ENCODE measurements around the gene MCF2L. TPM values are rescaled to one million over a fixed set of nuclear protein-coding genes. Genes with fewer than 3 reads are reported as not detected.

Gene MCF2L
- total RNA-seq, 2 donors from 2014 or later = 37.4 to 74.8 TPM

DNA sequence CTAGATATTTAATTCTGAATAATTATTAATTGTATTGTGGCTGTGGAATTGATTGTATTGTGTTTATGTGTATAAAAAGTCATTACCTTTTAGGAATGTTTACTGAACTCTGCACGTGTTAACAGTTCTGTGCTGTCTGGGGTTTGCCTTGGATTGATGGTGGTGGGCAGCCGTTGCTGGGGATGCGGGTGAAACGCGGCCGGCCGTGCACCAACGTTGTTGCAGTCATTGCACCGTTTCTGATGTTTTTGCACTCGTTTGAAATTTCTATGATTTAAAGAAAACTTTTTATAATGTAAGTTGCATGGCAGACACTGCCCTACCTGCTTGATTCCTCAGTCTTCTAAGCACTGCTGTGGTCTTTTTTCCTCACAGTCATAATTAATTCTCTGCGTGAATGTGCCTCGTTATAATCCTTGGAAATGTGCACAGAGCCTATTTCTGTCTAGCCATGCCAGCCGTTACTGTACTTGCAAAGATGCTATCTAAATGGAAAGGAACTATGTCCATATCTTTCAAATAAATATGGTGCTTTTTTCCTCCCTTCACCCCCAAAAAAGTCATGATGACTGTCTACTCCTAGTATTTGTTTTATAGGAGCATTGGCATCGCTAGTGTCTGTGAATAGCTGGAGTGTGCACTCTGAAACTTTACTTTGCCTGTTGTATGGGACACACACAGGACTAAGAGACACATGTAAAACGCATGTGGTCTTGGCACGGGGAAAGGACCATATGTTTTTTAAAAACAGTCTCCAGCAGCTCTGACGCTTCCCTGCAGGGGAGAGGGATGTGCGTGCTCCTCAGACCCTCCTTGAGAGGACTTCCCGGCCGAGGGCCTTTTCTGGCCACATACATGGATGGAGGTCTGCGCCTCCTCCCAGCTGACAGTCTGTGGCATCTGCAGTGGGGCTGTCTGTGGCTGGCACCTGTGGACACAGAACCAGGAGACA, 40.7 kb upstream of the MCF2L start:
- Histone ChIP-seq H3K4me1 (peaks cover 16% of the 10 kb centered on the region), H3K36me3 (replicated peaks in 1 of 2; ENCODE audit: insufficient read depth in 1 of 2, low read depth in 2 of 2) (no peaks in the 10 kb centered on the region), H3K4me3 (no peak overlapping the region), H3K27ac (peak overlapping the region in 3 of 4 donors; percentile 0 to 47 (median 6)), H3K27me3 (no peaks in the 10 kb centered on the region), H3K9me3 (no peaks in the 10 kb centered on the region)
- TF ChIP-seq POLR2A (IDR thresholded peaks at IDR 0.05) = no peak
- TF ChIP-seq, protein P1, sequence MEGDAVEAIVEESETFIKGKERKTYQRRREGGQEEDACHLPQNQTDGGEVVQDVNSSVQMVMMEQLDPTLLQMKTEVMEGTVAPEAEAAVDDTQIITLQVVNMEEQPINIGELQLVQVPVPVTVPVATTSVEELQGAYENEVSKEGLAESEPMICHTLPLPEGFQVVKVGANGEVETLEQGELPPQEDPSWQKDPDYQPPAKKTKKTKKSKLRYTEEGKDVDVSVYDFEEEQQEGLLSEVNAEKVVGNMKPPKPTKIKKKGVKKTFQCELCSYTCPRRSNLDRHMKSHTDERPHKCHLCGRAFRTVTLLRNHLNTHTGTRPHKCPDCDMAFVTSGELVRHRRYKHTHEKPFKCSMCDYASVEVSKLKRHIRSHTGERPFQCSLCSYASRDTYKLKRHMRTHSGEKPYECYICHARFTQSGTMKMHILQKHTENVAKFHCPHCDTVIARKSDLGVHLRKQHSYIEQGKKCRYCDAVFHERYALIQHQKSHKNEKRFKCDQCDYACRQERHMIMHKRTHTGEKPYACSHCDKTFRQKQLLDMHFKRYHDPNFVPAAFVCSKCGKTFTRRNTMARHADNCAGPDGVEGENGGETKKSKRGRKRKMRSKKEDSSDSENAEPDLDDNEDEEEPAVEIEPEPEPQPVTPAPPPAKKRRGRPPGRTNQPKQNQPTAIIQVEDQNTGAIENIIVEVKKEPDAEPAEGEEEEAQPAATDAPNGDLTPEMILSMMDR (IDR thresholded peaks at IDR 0.05) = no peak
- DNase-seq (no peak), ATAC-seq (no peak)
- intact Hi-C loops (cut with DNase I) = no loop called here
- WGBS, 2 donors = 70 to 83% methylated on average over 17 to 21 of the region's 21 CpGs

DNA sequence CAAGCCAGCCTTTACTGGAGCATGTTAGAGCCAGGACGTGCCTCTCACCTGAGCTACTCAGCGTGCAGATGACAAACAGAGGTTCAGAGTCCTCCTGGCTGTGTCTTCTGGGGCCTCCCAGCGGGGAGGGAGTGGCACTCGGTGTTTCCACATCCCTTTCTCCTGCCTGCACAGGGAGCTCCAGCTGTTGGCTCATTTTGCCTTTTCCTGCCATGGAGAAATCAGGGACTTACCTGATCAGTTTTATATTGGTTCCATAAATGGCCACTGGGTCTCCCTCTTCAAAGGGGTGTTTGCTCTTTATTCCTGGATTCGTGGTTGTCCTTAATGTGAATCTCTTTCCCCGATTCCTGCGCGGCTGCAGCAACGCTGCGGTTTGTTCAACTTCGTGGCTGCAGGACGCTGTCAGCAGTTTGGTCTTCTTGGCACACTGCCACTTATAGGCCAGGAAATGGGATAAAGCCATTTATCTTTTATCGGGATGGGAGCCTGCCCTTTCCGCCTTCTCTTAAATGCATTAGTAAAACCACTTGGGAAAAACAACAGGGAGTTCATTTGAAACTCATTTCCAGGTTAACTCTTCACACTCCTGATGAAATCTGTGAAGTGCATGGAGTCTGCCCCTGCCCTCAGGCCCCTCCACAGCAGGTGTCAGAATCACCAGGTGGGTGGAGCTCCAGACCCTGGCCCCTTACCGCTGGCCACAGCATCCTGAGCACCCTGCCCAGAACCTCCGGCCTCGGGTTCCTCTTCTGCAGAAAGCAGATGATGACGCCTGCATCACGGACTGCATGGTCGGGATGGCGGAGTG, 39.8 kb upstream of the MCF2L start:
- TF ChIP-seq POLR2A (IDR thresholded peaks at IDR 0.05) = no peak
- TF ChIP-seq, protein P1 (IDR thresholded peaks at IDR 0.05) = peak in 1 of 7 experiments; percentile 3
- DNase-seq (peak in 3 of 4 donors; percentile 56 to 64 (median 60)), ATAC-seq (peak; percentile 54)
- Histone ChIP-seq H3K27me3 (no peaks in the 10 kb centered on the region), H3K36me3 (replicated peaks in 1 of 2; ENCODE audit: insufficient read depth in 1 of 2, low read depth in 2 of 2) (no peaks in the 10 kb centered on the region), H3K4me3 (no peak overlapping the region), H3K27ac (peak overlapping the region in 3 of 4 donors; percentile 0 to 47 (median 6)), H3K9me3 (no peaks in the 10 kb centered on the region), H3K4me1 (peaks cover 16% of the 10 kb centered on the region)
- WGBS, 2 donors = 22 to 31% methylated on average over 16 to 21 of the region's 21 CpGs
- intact Hi-C loops (cut with DNase I) = no loop called here

DNA sequence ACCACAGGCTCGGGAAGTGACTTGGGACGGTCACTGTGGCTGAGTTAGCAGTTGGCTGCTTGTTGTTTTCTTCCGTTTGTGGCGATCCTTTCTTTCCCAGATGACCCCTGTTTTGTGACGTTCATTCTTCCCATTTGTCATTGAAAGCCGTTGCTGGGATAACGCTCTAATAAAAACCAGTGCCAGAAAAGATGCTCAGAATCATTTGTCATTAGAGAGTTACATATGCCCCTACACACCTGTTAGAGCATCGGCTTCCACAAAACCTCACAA, 39.3 kb upstream of the MCF2L start:
- Histone ChIP-seq H3K36me3 (replicated peaks in 1 of 2; ENCODE audit: insufficient read depth in 1 of 2, low read depth in 2 of 2) (no peaks in the 10 kb centered on the region), H3K4me1 (peaks cover 16% of the 10 kb centered on the region), H3K9me3 (no peaks in the 10 kb centered on the region), H3K27ac (peak overlapping the region in 2 of 4 donors; percentile 0 to 47), H3K27me3 (no peaks in the 10 kb centered on the region), H3K4me3 (no peak overlapping the region)
- no peak for ATAC-seq
- TF ChIP-seq POLR2A (IDR thresholded peaks at IDR 0.05) = no peak
- TF ChIP-seq, protein P1 (IDR thresholded peaks at IDR 0.05) = no peak
- intact Hi-C loops (cut with DNase I) = loop anchor here (10.0 kb wide), 1 partner anchor 465 kb away; no protein-coding TSS in a partner anchor
- 45 to 65% methylated on average over 8 of the region's 8 CpGs for WGBS, 2 donors
- DNase-seq = no peak

DNA sequence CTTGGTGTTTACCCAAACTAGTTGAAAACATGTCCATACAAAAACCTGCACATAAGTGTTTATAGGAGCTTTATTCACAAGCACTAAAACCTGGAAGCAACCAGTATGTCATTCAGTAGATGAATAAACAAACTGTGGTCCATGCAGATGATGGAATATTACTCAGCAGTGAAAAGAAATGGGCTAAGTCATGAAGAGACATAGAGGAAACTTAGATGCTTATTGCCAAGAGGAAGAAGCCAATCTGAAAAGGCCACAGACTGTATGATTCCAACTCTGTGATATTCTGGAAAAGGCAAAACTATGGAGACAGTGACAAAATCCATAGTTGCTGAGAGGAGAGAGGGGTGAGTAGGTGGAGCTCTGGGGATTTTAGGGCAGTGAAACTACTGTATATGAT, 38.8 kb upstream of the MCF2L start:
- Histone ChIP-seq H3K36me3 (replicated peaks in 1 of 2; ENCODE audit: insufficient read depth in 1 of 2, low read depth in 2 of 2) (no peaks in the 10 kb centered on the region), H3K27me3 (no peaks in the 10 kb centered on the region), H3K27ac (no peak overlapping the region), H3K4me3 (no peak overlapping the region), H3K9me3 (no peaks in the 10 kb centered on the region), H3K4me1 (peaks cover 16% of the 10 kb centered on the region)
- intact Hi-C loops (cut with DNase I) = loop anchor here (10.0 kb wide), 1 partner anchor 465 kb away; no protein-coding TSS in a partner anchor
- TF ChIP-seq POLR2A (IDR thresholded peaks at IDR 0.05) = no peak
- TF ChIP-seq, protein P1 (IDR thresholded peaks at IDR 0.05) = no peak
- no peak for DNase-seq
- no peak for ATAC-seq

Measured in body of pancreas (tissue), 4 donors.